ENCODE measurements around the gene ZNF862.

The ZNF862 gene

GRCh38 chr7:149850007-149850594, 11.9 kb downstream of the ZNF862 start:
- Histone ChIP-seq H3K36me3 (no peaks in the 10 kb centered on the region), H3K4me3 (ENCODE audit: low read depth, low read length) (no peak overlapping the region), H3K9me3 (no peaks in the 10 kb centered on the region), H3K4me1 (peaks cover 3% of the 10 kb centered on the region; the same call in 1 of the 2 replicates), H3K27me3 (no peaks in the 10 kb centered on the region)
- TF ChIP-seq CTCF (IDR thresholded peaks at IDR 0.05; ENCODE audit: low read depth, low read length) = no peak
- DNase-seq = no peak

DNA sequence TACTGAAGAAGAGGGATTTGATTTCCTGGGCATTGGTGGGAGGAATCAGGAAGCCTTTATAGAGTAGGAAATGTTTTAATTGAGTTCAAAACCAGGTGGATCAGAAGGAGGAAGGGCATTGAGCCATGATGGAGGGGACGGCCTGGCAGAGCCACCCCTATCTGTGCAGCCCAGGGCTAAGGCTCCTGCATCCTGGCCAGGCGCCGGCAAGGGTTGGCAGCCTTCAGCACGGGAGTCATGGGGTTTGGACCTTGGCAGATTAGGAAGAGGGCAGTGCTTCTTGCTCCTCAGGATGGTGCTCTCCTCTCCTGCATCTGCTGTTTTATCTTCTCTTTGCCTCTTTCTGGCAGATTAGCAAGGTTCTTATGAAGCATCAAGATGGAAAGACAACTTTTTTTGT, 12.5 kb downstream of the ZNF862 start:
- no peaks in the 10 kb centered on the region for H3K27me3 ChIP-seq
- peaks cover 9% of the 10 kb centered on the region; the same call in 1 of the 2 replicates for H3K4me1 ChIP-seq
- TF ChIP-seq CTCF (IDR thresholded peaks at IDR 0.05; ENCODE audit: low read depth, low read length) = no peak
- no peaks in the 10 kb centered on the region for H3K36me3 ChIP-seq
- H3K9me3 ChIP-seq = no peaks in the 10 kb centered on the region
- DNase-seq = no peak
- no peak overlapping the region for H3K4me3 ChIP-seq (ENCODE audit: low read depth, low read length)

GRCh38 chr7:149851449-149851848, 13.3 kb downstream of the ZNF862 start:
- Histone ChIP-seq H3K27me3 (no peaks in the 10 kb centered on the region), H3K9me3 (no peaks in the 10 kb centered on the region), H3K36me3 (no peaks in the 10 kb centered on the region), H3K4me1 (peaks cover 9% of the 10 kb centered on the region; the same call in 1 of the 2 replicates), H3K4me3 (ENCODE audit: low read depth, low read length) (no peak overlapping the region)
- TF ChIP-seq CTCF (IDR thresholded peaks at IDR 0.05; ENCODE audit: low read depth, low read length) = no peak
- DNase-seq = no peak

DNA sequence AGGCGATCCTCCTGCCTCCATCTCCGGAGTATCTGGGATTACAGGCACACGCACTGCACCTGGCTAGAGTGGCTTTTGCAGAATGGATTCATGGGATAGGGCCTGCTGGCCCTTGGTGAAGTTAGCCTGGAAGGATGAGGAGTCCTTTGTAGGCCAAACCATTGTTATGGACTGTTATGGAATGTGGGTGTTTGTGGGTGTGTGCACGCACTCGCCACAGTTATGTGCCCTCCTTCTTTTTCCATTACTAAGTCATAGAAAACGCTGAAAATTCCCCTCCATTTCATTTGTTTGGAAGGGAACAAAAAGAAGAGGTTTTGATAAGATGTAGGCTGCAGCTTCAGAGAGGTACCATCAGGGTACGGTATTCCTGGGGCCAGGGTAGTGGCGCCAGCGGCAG, 15.0 kb downstream of the ZNF862 start:
- H3K4me3 ChIP-seq (ENCODE audit: low read depth, low read length) = no peak overlapping the region
- no peak for TF ChIP-seq CTCF (IDR thresholded peaks at IDR 0.05; ENCODE audit: low read depth, low read length)
- no peak for DNase-seq
- H3K27me3 ChIP-seq = no peaks in the 10 kb centered on the region
- H3K9me3 ChIP-seq = no peaks in the 10 kb centered on the region
- H3K4me1 ChIP-seq = peaks cover 9% of the 10 kb centered on the region; the same call in 1 of the 2 replicates
- no peaks in the 10 kb centered on the region for H3K36me3 ChIP-seq

DNA sequence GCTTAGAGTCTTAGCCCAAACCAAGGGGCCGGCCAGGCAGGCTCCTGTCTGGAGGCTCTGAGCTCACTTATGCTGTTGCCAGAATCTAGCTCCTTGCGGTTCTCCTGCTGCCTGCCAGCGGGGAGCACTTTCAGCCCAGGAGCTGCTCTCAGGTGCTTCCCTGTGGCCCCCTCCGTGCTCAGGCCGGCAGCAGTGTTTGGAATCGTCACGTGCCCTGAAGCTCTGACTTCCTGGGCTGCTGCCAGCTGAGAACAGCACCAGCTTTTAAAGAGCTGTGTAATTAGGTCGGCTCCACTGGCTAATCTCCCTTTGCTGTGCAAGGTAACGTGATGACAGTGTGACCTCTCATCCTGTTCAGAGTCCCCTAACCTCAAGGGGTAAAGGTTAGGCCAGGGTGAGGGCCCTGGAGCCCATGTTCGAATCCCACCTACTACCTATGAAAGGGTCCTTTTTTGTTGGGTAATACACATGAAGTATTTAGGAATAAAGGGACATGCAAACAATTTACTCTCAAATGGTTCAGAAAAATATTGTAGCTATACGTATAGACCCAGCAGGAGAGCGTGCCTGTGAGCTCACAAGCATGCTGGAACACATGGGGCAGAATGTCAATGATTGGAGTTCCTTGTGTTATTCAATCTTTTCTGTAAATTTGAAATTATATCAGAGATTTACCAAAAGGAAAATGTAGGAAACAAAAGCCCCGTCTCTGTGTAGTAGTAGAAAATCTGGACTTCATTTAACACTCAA, 16.6 kb downstream of the ZNF862 start:
- Histone ChIP-seq H3K27me3 (no peaks in the 10 kb centered on the region), H3K36me3 (no peaks in the 10 kb centered on the region), H3K4me1 (peaks cover 9% of the 10 kb centered on the region; the same call in 1 of the 2 replicates), H3K9me3 (no peaks in the 10 kb centered on the region), H3K4me3 (ENCODE audit: low read depth, low read length) (no peak overlapping the region)
- DNase-seq = peak; percentile 74
- no peak for TF ChIP-seq CTCF (IDR thresholded peaks at IDR 0.05; ENCODE audit: low read depth, low read length)

All from BE2C (cell line).